Measurements from ENCODE around the gene ZNF350.

Gene ZNF350

DNA sequence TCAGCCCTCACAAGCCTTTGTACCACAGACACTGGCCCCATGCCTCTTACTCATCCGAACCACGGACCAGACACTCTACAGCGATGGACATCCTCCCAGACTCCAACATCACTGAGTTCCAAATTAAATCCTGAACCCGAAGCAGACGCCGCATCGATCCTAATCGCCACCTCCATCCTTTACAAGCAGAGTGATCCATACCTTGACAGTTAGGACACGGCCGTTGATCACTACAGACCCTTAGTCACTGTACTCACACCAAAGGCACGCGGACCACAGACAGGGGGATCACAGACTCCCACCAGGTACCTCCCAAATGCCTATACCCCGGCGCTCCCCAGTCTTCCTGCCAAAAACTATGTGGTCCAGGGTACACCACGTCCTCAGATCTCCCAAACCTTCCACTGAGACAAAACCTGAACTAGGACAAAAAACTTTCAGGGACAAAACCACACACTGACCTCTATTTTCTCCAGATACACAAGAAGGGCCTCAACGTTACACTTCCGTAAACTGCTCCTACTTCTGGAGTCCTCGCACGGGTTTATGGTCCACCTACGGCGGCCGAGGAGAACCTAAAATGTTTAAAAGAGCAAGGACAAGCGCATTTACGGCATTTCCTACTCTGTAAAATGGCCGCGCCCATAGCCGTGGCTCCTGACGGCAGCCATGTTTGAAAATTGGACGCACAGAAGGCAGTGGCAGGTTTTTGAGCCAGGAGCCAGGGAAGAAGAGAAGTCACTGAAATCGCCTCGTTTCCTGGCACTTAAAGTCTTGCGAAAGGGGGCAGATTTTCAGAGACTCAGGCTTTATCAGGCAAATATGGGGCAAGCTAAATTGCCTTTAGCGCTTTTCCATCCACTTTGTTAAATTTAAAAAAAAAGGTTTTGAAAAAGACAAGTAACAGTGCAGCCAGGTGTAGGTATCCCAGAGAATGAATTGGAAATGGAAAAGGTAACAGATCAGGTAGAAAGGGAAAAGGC lies at the start of gene ZNF350:
TSS of gene ZNF350 (minus strand) at position 532 of the 983 bp plus-strand sequence. CDS start 12,480 bp downstream, outside the sequence.
- Histone ChIP-seq H3K4me3 (ENCODE audit: low read length) (peak within 1 kb of the TSS; percentile 64), H3K4me1 (ENCODE audit: low read length) (no peaks in the 10 kb centered on the region), H3K4me2 (ENCODE audit: low read depth, low read length) (peak within 1 kb of the TSS; percentile 57), H3K9me2 (replicated peaks; ENCODE audit: insufficient read depth, low read length) (no peaks in the 10 kb centered on the region), H2AFZ (ENCODE audit: low read length) (peak within 1 kb of the TSS; percentile 52), H3K9ac (ENCODE audit: low read length) (peak within 1 kb of the TSS; percentile 38; the same call in 1 of the 2 replicates), H3K79me2 (ENCODE audit: low read length) (peaks cover 18% of the 10 kb centered on the region), H4K20me1 (ENCODE audit: insufficient read depth, low read length) (no peaks in the 10 kb centered on the region), H3K27me3 (replicated peaks; ENCODE audit: insufficient read depth, low read length) (no peaks in the 10 kb centered on the region), H3K27ac (ENCODE audit: low read length) (peak within 1 kb of the TSS; percentile 4; the same call in 1 of the 2 replicates), H3K9me3 (replicated peaks; ENCODE audit: insufficient read depth, low read length) (no peaks in the 10 kb centered on the region; the same call in 1 of the 2 replicates), H3F3A (ENCODE audit: insufficient read depth, low read length) (no peaks in the 10 kb centered on the region), H3K36me3 (replicated peaks; ENCODE audit: insufficient read depth, low read length) (no peaks in the 10 kb centered on the region)
- TF ChIP-seq, protein P1, sequence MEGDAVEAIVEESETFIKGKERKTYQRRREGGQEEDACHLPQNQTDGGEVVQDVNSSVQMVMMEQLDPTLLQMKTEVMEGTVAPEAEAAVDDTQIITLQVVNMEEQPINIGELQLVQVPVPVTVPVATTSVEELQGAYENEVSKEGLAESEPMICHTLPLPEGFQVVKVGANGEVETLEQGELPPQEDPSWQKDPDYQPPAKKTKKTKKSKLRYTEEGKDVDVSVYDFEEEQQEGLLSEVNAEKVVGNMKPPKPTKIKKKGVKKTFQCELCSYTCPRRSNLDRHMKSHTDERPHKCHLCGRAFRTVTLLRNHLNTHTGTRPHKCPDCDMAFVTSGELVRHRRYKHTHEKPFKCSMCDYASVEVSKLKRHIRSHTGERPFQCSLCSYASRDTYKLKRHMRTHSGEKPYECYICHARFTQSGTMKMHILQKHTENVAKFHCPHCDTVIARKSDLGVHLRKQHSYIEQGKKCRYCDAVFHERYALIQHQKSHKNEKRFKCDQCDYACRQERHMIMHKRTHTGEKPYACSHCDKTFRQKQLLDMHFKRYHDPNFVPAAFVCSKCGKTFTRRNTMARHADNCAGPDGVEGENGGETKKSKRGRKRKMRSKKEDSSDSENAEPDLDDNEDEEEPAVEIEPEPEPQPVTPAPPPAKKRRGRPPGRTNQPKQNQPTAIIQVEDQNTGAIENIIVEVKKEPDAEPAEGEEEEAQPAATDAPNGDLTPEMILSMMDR (IDR thresholded peaks at IDR 0.05; ENCODE audit: low read length): no peak
- TF ChIP-seq EZH2 (optimal IDR thresholded peaks at IDR 0.05; ENCODE audit: low read depth, low read length) (no peak), EZH2phosphoT487 (IDR thresholded peaks at IDR 0.05; ENCODE audit: low read length) (no peak)
- peak; percentile 95 for DNase-seq

DNA sequence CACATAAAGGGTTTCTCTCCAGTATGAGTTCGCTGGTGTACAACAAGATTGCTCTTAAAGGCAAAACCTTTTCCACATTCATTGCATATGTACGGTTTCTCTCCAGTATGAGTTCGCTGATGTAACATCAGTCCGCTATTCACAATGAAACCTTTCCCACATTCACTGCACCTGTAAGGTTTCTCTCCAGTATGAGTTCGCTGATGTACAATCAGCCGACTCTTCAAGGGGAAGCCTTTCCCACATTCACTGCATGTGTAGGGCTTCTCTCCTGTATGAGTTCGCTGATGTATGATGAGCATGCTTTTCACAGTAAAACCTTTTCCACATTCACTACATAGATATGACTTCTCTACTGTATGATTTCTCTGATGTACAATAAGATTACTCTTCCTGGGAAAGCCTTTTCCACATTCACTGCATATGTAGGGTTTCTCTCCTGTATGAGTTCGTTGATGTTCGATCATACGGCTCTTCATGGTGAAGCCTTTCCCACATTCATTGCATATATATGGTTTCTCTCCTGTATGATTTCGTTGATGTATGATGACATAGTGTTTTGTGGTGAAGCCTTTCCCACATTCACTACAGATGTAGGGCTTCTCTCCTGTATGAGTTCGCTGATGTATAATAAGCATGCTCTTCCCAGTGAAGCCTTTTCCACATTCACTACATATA lies 47.5 kb upstream of the ZNF350 start:
- H3K4me3 ChIP-seq (ENCODE audit: low read length): no peak overlapping the region
- H3K4me1 ChIP-seq (ENCODE audit: low read length): no peaks in the 10 kb centered on the region
- H3K79me2 ChIP-seq (ENCODE audit: low read length): no peaks in the 10 kb centered on the region
- H3K9ac ChIP-seq (ENCODE audit: low read length): no peak overlapping the region
- H4K20me1 ChIP-seq (ENCODE audit: insufficient read depth, low read length): no peaks in the 10 kb centered on the region
- H3F3A ChIP-seq (ENCODE audit: insufficient read depth, low read length): no peaks in the 10 kb centered on the region
- H3K36me3 ChIP-seq (replicated peaks; ENCODE audit: insufficient read depth, low read length): peaks cover 37% of the 10 kb centered on the region
- no peak overlapping the region for H3K27ac ChIP-seq (ENCODE audit: low read length)
- no peaks in the 10 kb centered on the region for H3K27me3 ChIP-seq (replicated peaks; ENCODE audit: insufficient read depth, low read length)
- TF ChIP-seq EZH2phosphoT487 (IDR thresholded peaks at IDR 0.05; ENCODE audit: low read length) (no peak), EZH2 (optimal IDR thresholded peaks at IDR 0.05; ENCODE audit: low read depth, low read length) (no peak)
- TF ChIP-seq, protein P1 (IDR thresholded peaks at IDR 0.05; ENCODE audit: low read length): no peak
- no peak overlapping the region for H3K4me2 ChIP-seq (ENCODE audit: low read depth, low read length)
- H2AFZ ChIP-seq (ENCODE audit: low read length): no peak overlapping the region
- H3K9me3 ChIP-seq (replicated peaks; ENCODE audit: insufficient read depth, low read length): no peaks in the 10 kb centered on the region
- no peak for DNase-seq
- H3K9me2 ChIP-seq (replicated peaks; ENCODE audit: insufficient read depth, low read length): no peaks in the 10 kb centered on the region

DNA sequence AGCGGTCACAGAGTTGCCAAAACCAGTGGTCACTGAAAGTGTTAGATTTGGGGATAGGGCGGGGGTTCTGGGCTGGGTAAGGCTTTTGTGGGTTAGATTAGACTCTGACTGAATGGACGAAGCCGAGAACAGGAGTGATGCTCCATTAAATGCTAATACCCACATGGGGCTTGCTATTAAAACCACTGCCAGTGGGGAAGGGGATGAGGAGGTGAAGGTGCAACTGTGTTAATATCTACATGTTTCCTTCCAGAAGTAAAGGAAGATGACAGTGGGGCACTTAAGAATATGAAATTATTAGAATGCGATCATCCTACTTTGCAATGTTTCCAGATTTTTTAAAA lies 42.1 kb upstream of the ZNF350 start:
- H3K4me3 ChIP-seq (ENCODE audit: low read length): peak overlapping the region; percentile 70
- H3K9me3 ChIP-seq (replicated peaks; ENCODE audit: insufficient read depth, low read length): no peaks in the 10 kb centered on the region
- no peak for DNase-seq
- H3K4me2 ChIP-seq (ENCODE audit: low read depth, low read length): peak overlapping the region; percentile 61; the same call in 1 of the 2 replicates
- H2AFZ ChIP-seq (ENCODE audit: low read length): peak overlapping the region; percentile 79
- H3K36me3 ChIP-seq (replicated peaks; ENCODE audit: insufficient read depth, low read length): 0 out of 2 replicates have a peak, but pooled peaks cover under 1% of the 10 kb centered on the region
- no peaks in the 10 kb centered on the region for H3K79me2 ChIP-seq (ENCODE audit: low read length)
- H3F3A ChIP-seq (ENCODE audit: insufficient read depth, low read length): no peaks in the 10 kb centered on the region
- no peaks in the 10 kb centered on the region for H3K4me1 ChIP-seq (ENCODE audit: low read length)
- TF ChIP-seq, protein P1 (IDR thresholded peaks at IDR 0.05; ENCODE audit: low read length): no peak
- TF ChIP-seq EZH2 (optimal IDR thresholded peaks at IDR 0.05; ENCODE audit: low read depth, low read length): no peak
- H3K9me2 ChIP-seq (replicated peaks; ENCODE audit: insufficient read depth, low read length): no peaks in the 10 kb centered on the region
- H4K20me1 ChIP-seq (ENCODE audit: insufficient read depth, low read length): no peaks in the 10 kb centered on the region
- no peaks in the 10 kb centered on the region for H3K27me3 ChIP-seq (replicated peaks; ENCODE audit: insufficient read depth, low read length)
- peak overlapping the region; percentile 50; the same call in 1 of the 2 replicates for H3K27ac ChIP-seq (ENCODE audit: low read length)
- peak overlapping the region; percentile 58; the same call in 1 of the 2 replicates for H3K9ac ChIP-seq (ENCODE audit: low read length)

All from MM.1S (cell line).